Uterine smooth muscle cell (primary cell): ENCODE data around the gene GAREM1. TPM values are rescaled to one million over a fixed set of nuclear protein-coding genes. Genes with fewer than 3 reads are reported as not detected.

Source experiments
- total RNA-seq: library from RNA; depleted of rRNA; stranded (reverse); fragments of >200 nt; gene quantifications from 2 replicates; pipeline ENCODE4 v1.2.3, GENCODE V29; 2014

The GAREM1 gene
- total RNA-seq, result 1.00 and 2.4 TPM in 2 replicates

GRCh38 chr18:32470714-32471633 lies at the start of gene GAREM1:
Gene GAREM1 (minus strand): TSS chr18:32470882. CDS start chr18:32470428, 454 bp downstream.

